ENCODE data around the gene RPH3AL.

The RPH3AL gene

GRCh38 chr17:269616-270514 is 82.7 kb downstream of the RPH3AL start:
- in situ Hi-C loops (cut with HindIII; ENCODE audit: low pct_ligation_motif_present, low sequenced_read_pairs), result no loop called here
- Histone ChIP-seq H3K27ac (no peak overlapping the region), H3K36me3 (replicated peaks) (no peaks in the 10 kb centered on the region), H3K4me3 (ENCODE audit: low read depth, low read length) (no peak overlapping the region), H3K27me3 (replicated peaks) (no peaks in the 10 kb centered on the region)
- TF ChIP-seq, protein P1, sequence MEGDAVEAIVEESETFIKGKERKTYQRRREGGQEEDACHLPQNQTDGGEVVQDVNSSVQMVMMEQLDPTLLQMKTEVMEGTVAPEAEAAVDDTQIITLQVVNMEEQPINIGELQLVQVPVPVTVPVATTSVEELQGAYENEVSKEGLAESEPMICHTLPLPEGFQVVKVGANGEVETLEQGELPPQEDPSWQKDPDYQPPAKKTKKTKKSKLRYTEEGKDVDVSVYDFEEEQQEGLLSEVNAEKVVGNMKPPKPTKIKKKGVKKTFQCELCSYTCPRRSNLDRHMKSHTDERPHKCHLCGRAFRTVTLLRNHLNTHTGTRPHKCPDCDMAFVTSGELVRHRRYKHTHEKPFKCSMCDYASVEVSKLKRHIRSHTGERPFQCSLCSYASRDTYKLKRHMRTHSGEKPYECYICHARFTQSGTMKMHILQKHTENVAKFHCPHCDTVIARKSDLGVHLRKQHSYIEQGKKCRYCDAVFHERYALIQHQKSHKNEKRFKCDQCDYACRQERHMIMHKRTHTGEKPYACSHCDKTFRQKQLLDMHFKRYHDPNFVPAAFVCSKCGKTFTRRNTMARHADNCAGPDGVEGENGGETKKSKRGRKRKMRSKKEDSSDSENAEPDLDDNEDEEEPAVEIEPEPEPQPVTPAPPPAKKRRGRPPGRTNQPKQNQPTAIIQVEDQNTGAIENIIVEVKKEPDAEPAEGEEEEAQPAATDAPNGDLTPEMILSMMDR (IDR thresholded peaks at IDR 0.05; ENCODE audit: low read depth, low read length, missing control alignments), result no peak
- DNase-seq, result no peak

DNA sequence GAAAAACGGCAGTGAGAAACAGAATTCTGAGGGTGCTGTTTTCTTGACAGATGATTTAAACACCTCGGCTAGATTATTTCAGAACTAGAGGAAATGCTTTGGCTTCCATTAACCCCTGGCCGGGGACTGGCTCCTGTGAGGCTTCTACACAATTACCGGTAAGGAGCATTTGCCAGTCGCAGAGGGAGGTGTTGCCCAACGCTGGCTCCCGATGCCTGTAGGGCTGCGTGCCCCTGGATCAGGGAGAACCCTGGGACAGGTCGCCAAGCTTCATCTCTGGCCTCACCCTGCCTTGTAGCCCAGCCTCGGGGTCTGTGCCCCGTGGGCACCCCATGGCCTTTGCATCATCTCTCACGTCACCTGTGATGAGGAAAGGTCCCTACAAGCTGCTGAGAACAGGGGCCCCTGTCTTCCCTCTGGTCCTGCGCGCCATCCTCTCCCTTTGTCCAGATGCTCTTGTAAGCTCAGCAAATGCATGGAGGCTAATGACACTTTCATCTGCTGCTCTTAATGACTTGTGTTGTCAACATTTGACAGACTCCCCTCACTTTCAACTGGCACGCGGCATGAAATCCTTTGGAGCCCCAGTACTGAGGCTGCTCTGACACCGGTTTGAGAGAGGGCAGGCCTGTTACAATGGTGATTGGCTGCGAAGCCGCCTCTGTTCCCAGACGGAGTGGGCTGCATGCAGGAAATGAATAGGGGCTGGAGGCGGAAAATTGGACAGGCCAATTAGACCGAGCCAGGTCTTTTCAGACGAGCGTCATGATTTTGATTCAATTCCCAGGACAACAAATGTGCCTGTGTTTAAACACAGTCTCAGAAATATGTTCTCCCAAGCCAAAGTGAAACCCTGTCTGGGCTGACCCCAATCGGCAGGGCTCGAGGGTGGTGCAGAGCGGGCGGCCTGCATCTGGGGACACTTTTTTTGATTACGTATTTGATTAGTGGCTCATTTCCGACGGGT is 85.6 kb downstream of the RPH3AL start:
- Histone ChIP-seq H3K27me3 (replicated peaks) (no peaks in the 10 kb centered on the region), H3K36me3 (replicated peaks) (no peaks in the 10 kb centered on the region), H3K4me3 (ENCODE audit: low read depth, low read length) (no peak overlapping the region), H3K27ac (no peak overlapping the region)
- TF ChIP-seq, protein P1 (IDR thresholded peaks at IDR 0.05; ENCODE audit: low read depth, low read length, missing control alignments), result no peak
- in situ Hi-C loops (cut with HindIII; ENCODE audit: low pct_ligation_motif_present, low sequenced_read_pairs), result no loop called here
- DNase-seq, result no peak

GRCh38 chr17:266219-266618 is 86.4 kb downstream of the RPH3AL start:
- in situ Hi-C loops (cut with HindIII; ENCODE audit: low pct_ligation_motif_present, low sequenced_read_pairs), result no loop called here
- H3K27me3 ChIP-seq (replicated peaks), result no peaks in the 10 kb centered on the region
- no peaks in the 10 kb centered on the region for H3K36me3 ChIP-seq (replicated peaks)
- TF ChIP-seq, protein P1 (IDR thresholded peaks at IDR 0.05; ENCODE audit: low read depth, low read length, missing control alignments), result no peak
- DNase-seq, result no peak
- no peak overlapping the region for H3K27ac ChIP-seq
- H3K4me3 ChIP-seq (ENCODE audit: low read depth, low read length), result no peak overlapping the region

DNA sequence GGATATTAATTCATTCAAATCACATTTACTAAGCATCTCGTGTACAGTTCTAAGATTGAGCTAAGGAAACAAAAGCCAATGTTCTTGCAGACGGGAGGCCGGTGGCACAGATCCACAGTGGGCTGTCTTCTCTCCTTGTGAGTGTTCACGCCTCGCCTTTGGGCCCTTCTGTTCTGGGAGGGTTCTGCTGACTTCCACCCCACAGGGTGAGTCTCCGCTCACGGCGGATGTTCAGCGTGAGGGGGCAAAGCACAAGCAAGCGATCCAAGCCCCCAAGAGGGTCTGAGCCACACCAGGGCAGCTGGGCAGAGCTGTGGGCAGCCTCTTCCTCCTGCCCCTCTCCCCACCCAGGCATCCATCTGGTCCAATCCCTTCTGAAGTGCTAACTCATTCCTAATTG is 86.9 kb downstream of the RPH3AL start:
- TF ChIP-seq, protein P1 (IDR thresholded peaks at IDR 0.05; ENCODE audit: low read depth, low read length, missing control alignments), result no peak
- Histone ChIP-seq H3K4me3 (ENCODE audit: low read depth, low read length) (no peak overlapping the region), H3K27me3 (replicated peaks) (no peaks in the 10 kb centered on the region), H3K27ac (no peak overlapping the region), H3K36me3 (replicated peaks) (no peaks in the 10 kb centered on the region)
- in situ Hi-C loops (cut with HindIII; ENCODE audit: low pct_ligation_motif_present, low sequenced_read_pairs), result no loop called here
- no peak for DNase-seq

GRCh38 chr17:263773-264172 is 88.8 kb downstream of the RPH3AL start:
- Histone ChIP-seq H3K4me3 (ENCODE audit: low read depth, low read length) (no peak overlapping the region), H3K27ac (no peak overlapping the region), H3K27me3 (replicated peaks) (peaks cover 2% of the 10 kb centered on the region), H3K36me3 (replicated peaks) (no peaks in the 10 kb centered on the region)
- no peak for DNase-seq
- in situ Hi-C loops (cut with HindIII; ENCODE audit: low pct_ligation_motif_present, low sequenced_read_pairs), result no loop called here
- TF ChIP-seq, protein P1 (IDR thresholded peaks at IDR 0.05; ENCODE audit: low read depth, low read length, missing control alignments), result no peak

All from brain microvascular endothelial cell (primary cell).